HG03175 (cell line): ENCODE results near the gene TMCC1.
"Not testable (repeated sequence)": the region's sequence is repeated elsewhere in the genome, so short reads cannot be mapped to it uniquely, and the experiment has no call there.

Source experiments
- ATAC-seq: cut with Tn5 transposase; IDR thresholded peaks from one replicate; pipeline ENCODE4 v1.9.1; 2021; ENCODE audit warnings: mild to moderate bottlenecking, moderate library complexity; ENCODE audit not compliant: unreplicated experiment

Gene TMCC1

GRCh38 chr3:129837065-129837642 lies 56.4 kb downstream of the TMCC1 start:
- ATAC-seq, result no peak

- ATAC-seq, result no peak
Observed at GRCh38 chr3:129836381-129837064, 57.0 kb downstream of the TMCC1 start.

- ATAC-seq, result no peak
Observed at GRCh38 chr3:129835198-129835597, 58.3 kb downstream of the TMCC1 start.

- ATAC-seq, result no peak
Observed at GRCh38 chr3:129834580-129834979, 58.9 kb downstream of the TMCC1 start.

GRCh38 chr3:129831942-129832341 lies 61.6 kb downstream of the TMCC1 start:
- ATAC-seq, result not testable (repeated sequence)

- no peak for ATAC-seq
Observed at GRCh38 chr3:129831503-129831902, 62.0 kb downstream of the TMCC1 start.

GRCh38 chr3:129829640-129830039 lies 63.9 kb downstream of the TMCC1 start:
- no peak for ATAC-seq

- ATAC-seq, result peak; percentile 89
Observed at GRCh38 chr3:129827765-129828164, 65.7 kb downstream of the TMCC1 start.

- no peak for ATAC-seq
Observed at GRCh38 chr3:129824926-129825541, 68.5 kb downstream of the TMCC1 start.

GRCh38 chr3:129822679-129823078 lies 70.8 kb downstream of the TMCC1 start:
- no peak for ATAC-seq

- no peak for ATAC-seq
Observed at GRCh38 chr3:129822241-129822640, 71.3 kb downstream of the TMCC1 start.

- ATAC-seq, result no peak
Observed at GRCh38 chr3:129820587-129820986, 72.9 kb downstream of the TMCC1 start.

GRCh38 chr3:129812589-129812988 lies 80.9 kb downstream of the TMCC1 start:
- ATAC-seq, result no peak

GRCh38 chr3:129809297-129809696 lies 84.2 kb downstream of the TMCC1 start:
- no peak for ATAC-seq

GRCh38 chr3:129796146-129796545 lies 97.4 kb downstream of the TMCC1 start:
- no peak for ATAC-seq

GRCh38 chr3:129795186-129796010 lies 98.1 kb downstream of the TMCC1 start:
- no peak for ATAC-seq

- ATAC-seq, result no peak
Observed at GRCh38 chr3:129794311-129795185, 99.0 kb downstream of the TMCC1 start.

GRCh38 chr3:129793942-129794310 lies 99.6 kb downstream of the TMCC1 start:
- no peak for ATAC-seq

GRCh38 chr3:129793319-129793718 lies 100.2 kb downstream of the TMCC1 start:
- no peak for ATAC-seq

- no peak for ATAC-seq
Observed at GRCh38 chr3:129783470-129783869, 110.0 kb downstream of the TMCC1 start.

- ATAC-seq, result no peak
Observed at GRCh38 chr3:129778871-129779270, 114.6 kb downstream of the TMCC1 start.
